ENCODE results near the gene ABHD12. TPM values are rescaled to one million over a fixed set of nuclear protein-coding genes. Genes with fewer than 3 reads are reported as not detected.

The ABHD12 gene
- 38.7 and 42.7 TPM in 2 replicates for total RNA-seq

DNA sequence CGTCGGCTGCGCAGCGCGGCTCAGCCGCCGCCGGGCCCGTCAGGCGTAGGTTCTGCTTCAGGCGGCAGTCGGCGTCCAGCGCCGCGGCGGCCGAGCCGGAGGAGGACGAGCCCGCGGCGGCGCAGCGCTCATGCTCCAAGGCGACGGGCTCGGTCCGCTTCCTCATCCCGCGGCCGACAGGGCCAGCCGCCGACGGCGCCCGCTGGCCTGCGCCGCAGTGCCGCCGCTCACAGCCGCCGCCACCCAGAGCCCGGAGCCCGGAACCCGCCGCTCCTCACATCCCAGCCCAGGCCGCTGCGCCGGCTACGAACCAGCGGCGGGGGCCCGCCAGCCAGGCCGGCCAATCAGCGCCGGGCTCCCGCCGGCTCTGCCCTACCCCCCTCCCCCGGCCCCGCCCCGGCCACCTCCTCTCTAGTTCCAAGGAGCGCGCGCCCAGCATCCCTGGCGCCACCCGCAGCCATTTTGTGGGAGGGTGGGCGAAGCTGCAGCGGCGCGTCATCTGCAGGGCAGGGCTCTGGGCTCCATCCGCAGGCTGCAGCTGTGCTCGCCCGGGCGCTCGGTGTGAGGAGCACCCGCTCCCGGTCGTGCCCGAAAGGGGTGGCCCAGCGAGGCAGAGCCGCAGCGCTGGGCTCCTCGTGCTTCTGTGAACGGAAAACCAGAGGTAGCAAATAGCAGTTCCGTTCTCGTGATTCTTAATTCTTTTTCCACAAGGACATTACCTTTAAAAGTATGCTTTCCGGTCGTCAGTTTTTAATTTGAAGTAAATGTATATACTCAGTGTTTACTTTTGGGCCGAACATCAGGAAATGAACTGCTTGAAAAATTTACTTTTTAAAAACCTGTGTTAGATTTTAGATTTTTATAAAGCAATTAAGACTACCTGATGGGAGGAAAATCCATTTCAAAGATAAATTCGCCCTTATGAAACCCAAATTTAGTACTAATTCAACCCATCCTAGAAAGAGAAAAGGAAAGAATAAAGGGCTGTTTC lies at the start of gene ABHD12:
ABHD12 (minus strand) TSS at position 298 of the 991 bp plus-strand sequence; CDS start at position 166, 132 bp downstream.

DNA sequence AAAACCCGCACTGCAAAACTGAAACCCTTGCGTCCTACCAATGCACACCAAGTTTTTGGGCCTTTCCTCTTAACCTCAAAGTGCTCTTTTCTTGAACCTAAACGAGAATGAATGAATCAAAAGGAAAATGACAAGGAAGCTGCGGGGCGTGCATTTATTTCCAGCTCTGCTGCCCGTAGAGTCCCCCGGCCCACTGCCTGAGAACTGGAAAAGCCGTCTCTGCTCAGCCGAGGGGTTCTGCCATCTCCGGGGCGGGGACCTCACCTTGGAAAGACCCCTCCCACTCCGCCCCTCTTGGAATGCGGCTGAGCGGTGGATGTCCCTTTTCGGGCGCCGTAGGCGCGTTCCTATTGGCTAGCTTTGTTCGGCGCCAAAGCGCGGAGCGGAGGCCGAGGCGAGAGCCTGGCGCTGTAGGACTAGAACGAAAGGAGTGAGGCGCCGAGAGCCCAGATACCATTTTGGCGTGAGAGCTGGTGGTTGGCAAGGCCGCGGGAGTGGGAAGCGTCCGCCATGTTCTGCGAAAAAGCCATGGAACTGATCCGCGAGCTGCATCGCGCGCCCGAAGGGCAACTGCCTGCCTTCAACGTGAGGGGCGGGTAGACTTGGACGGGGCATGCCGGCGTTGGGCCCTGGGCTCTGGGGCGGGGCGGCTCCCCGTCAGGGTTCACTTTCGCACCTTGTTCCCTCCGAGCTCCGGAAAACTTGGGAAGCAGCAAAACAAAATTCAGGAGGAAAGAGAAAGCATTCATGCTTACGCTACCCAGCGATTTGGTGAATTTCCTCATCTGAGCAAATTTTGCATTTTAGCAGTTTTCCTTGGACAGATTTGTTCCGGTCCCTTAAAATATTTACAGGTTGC lies 16.9 kb upstream of the ABHD12 start, which contains the start of gene GINS1:
GINS1 (plus strand) TSS at position 363 of the 859 bp plus-strand sequence; CDS start at position 511, 148 bp downstream.

Other genes starting within 250 kb of the ABHD12 start
- 58.2 and 68.3 TPM in 2 replicates for gene ENTPD6, start 195.1 kb downstream of the ABHD12 start, total RNA-seq
- gene PYGB, start 142.8 kb downstream of the ABHD12 start, total RNA-seq: 234 and 278 TPM in 2 replicates
- 12.6 and 15.2 TPM in 2 replicates for gene GINS1, start 16.8 kb upstream of the ABHD12 start, total RNA-seq
- gene NINL, start 194.7 kb upstream of the ABHD12 start, total RNA-seq: 3.0 and 3.7 TPM in 2 replicates
- gene NANP, start 233.2 kb upstream of the ABHD12 start, total RNA-seq: 4.7 and 6.2 TPM in 2 replicates